Glomerular visceral epithelial cell (primary cell): ENCODE measurements around the gene MMP17.

Experiments used
- DNase-seq: peaks from one replicate; pipeline ENCODE4 v3.0.0-alpha.2; 2016; ENCODE audit errors: extremely low spot score

MMP17 gene

DNA sequence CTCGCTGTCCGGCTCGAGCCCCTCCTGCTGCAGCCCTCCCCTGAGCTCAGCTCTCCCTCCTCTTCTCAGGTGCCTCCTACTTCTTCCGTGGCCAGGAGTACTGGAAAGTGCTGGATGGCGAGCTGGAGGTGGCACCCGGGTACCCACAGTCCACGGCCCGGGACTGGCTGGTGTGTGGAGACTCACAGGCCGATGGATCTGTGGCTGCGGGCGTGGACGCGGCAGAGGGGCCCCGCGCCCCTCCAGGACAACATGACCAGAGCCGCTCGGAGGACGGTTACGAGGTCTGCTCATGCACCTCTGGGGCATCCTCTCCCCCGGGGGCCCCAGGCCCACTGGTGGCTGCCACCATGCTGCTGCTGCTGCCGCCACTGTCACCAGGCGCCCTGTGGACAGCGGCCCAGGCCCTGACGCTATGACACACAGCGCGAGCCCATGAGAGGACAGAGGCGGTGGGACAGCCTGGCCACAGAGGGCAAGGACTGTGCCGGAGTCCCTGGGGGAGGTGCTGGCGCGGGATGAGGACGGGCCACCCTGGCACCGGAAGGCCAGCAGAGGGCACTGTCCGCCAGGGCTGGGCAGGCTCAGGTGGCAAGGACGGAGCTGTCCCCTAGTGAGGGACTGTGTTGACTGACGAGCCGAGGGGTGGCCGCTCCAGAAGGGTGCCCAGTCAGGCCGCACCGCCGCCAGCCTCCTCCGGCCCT is 22.8 kb downstream of the MMP17 start:
- DNase-seq, result no peak

DNA sequence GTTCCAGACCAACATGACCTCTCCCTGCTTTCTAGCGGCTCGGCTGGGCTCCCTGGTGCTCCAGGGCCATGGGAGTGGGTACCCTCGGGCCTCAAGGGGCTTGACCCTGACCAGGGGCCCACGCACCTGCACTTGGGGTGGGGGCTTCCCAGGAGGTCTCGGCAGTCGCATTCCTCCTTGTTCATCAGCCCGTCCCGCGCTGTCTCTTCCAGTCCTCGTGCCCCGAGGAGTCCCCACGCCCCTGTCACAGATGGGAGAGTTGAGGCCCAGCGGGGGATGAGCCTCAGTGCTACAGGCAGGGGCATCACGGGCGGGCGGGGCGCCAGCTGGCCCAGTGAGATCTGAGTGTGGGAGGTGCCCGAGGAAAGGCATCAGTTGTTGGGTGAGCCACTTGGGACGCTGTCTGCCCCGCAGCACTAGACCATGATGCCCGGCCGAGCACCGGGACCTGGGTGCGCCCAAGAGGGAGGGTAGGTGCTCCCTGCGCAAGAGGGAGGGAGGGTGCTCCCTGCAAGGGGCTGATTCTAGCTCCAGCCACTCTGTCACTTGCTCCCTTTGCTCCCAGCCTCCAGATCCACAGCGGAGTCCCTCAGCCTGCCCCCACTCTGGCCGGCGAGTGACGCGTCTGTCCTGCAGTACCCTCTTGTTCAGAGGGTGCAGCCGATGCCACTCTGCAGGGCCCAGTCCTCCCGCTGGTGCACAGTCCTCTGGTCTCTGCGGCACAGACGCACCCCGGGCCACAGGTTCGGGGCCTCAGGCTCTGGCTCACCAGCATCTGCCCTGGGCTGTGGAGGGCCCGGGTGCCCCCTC is 23.8 kb downstream of the MMP17 start:
- DNase-seq, result no peak

DNA sequence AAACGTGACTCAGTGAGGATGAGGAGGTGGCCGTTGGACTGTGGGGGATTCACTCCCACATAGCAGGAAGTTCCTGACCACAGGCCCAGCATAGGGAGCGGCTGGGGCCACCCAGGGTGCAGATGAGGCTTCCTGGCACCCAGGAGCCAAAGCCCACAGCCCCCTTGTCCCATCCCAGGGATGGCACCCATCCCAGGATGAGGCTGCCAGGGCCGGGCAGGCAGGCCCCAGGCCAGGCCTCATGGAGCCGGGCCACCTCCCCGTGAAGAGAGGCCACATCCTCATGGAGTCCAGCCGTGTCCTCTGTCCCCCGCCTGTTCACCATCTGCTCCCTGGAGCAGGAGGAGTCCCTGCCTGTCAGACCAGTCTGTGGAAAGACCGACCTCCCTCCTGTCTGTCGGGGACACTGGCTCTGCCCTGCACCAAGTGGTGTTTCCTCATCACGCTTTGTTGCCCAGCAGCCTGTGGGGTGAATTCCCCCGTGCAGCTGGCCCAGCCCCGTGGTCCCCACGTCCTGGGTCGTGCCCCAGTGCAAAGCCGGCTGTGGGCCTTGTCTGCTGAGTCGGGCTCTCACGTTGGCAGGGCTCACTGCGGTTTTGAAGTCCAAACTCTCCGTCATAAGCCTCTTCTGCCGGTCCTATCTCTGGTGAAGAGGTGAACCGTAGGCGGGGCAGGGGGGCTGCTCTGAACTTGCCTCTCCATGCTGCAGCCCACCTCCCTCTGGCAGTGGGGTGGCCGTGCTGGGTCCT is 24.5 kb downstream of the MMP17 start:
- DNase-seq, result peak; percentile 75

GRCh38 chr12:131853832-131854797 is 25.9 kb downstream of the MMP17 start:
- no peak for DNase-seq

- DNase-seq, result no peak
These were observed 26.8 kb downstream of the MMP17 start for GRCh38 chr12:131854861-131855476.

- no peak for DNase-seq
These were observed 27.4 kb downstream of the MMP17 start for GRCh38 chr12:131855521-131856142.

DNA sequence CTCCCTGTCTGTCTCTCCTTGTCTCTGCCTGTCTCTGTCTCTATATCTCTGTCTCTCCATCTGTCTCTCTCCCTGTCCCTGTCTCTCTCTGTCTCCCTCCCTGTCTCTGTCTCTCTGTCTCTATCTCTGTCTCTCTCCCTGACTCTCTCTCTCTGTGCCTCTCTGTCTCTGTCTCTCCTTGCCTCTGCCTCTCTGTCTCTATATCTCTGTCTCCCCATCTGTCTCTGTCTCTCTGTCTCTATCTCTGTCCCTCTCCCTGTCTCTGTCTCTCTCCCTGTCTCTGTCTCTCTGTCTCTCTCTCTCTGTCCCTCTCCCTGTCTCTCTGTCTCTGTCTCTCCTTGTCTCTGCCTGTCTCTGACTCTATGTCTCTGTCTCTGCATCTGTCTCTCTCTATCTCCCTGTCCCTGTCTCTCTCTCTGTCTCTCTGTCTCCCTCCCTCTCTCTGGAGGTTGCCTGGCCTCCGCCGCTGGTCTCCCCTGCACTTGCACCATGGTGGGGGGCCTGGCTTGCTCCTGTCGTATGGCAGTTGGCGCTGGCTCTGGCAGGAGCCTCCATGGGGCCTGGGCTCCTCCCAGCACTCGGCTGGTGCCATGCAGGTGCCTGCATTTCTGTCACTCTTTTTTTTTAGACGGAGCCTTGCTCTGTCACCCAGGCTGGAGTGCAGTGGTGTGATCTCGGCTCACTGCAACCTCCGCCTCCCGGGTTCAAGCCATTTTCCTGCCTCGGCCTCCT is 28.3 kb downstream of the MMP17 start:
- no peak for DNase-seq

DNA sequence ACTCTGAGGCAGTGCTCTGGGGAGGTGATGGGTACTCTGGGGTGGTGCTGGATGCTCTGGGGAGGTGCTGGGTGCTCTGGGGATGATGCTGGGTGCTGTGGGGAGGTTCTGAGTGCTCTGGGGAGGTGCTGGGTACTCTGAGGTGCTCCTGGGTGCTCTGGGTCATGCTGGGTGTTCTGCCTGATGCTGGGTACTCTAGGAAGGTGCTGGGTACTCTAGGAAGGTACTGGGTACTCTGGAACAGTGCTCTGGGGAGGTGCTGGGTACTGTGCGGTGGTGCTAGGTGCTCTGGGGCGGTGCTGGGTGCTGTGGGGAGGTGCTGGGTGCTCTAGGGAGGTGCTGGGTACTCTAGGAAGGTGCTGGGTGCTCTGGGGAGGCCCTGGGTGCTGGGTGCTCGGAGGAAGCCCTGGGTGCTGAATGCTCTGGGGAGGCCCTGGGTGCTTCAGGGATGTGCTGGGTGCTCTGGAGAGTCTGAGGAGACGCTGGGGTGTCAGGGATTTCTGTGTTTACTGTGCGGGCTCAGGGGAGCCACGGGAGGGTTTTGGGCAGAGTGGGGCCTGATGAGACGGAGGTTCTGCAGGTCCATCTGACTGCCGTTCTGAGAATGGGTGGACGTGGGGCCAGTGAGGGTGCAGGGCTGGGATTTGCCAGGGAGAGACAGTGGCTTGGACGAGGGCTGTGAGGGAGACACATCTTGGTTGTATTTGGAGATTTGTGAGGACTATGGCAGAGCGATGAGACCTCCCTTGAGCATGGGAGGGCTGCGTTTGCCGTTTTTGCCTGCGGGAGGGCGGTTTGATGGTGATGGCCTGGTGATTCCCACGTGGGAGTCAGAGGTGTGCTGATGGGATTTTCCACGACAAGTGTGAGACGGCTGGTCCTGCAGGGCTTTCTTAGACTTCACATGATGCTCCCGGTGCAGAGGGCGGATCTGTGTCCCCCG is 30.0 kb downstream of the MMP17 start:
- DNase-seq, result no peak

DNA sequence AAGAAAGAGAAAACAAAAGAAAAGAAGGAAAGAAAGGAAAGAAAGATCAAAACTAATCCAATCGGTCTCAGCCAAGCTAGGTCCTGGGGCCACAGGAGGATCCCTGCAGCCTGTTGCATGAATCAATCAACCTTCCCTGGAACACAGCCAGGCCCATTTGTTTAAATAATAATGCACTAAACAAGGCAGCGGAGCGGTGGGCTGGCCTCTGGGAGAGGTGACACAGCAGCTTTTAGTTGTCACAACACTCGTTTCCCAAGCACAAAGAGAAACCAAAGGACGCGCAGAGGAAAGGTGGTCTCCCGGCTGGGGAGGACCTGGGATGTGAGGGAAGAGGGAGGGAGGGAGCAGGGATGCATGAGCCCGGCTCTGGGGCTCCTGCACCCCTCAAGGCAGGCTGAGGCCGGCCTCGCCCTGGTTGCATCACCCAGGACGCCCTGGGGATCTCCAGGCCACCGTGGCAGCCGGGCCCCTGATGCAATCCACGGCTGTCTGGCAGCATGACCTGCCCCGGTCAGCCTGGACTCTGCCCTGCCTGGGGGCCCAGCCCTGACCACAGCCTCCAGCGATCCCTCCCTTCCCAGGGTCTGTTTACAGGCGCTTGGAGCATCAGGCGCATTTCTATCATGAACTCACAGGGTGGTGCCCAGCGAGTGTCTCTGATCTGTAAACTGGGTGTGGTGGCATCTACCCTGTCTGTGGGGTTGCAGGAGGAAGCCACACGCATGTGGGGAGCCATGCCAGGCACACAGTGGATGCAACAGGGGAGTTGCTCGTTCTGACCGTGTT is 32.5 kb downstream of the MMP17 start:
- DNase-seq, result peak; percentile 71

- DNase-seq, result no peak
These were observed 33.3 kb downstream of the MMP17 start for GRCh38 chr12:131861261-131862083.

DNA sequence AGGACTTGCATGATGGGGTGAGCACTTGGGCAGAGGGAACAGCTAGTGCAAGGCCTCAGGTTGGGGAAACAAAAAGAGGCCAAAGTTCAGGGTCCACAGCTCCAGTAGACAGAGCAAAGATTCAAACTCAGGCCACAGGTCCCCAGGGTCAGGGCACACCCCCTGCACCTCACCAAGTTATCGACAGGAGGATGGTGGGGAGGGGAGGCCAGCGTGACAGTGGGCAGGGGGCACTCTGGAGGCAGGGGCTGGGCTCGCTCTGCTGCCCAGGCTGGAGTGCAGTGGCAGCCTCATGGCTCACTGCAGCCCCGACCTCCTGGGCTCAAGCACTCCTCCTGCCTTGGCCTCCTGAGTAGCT is 33.9 kb downstream of the MMP17 start:
- DNase-seq, result no peak

DNA sequence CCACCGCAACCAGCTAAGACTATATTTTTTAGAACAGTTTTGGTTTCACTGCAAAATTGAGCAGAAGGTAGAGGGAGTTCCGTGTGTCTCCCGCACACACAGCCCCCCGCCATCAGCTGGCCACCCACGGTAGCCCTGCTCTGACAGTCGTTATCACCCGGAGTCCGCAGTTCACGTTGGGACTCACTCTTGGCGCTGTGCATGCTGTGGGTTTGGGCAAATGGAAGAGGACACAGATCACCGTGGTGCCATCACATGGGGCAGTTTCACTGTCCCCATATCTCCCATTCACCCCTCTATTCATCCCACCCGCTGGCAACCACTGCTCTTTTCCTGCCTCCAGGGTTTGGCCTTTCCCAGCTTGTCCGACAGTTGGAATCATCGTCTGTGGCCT is 34.4 kb downstream of the MMP17 start:
- no peak for DNase-seq

GRCh38 chr12:131862994-131863710 is 35.0 kb downstream of the MMP17 start:
- no peak for DNase-seq

- no peak for DNase-seq
These were observed 35.7 kb downstream of the MMP17 start for GRCh38 chr12:131863711-131864396.

DNA sequence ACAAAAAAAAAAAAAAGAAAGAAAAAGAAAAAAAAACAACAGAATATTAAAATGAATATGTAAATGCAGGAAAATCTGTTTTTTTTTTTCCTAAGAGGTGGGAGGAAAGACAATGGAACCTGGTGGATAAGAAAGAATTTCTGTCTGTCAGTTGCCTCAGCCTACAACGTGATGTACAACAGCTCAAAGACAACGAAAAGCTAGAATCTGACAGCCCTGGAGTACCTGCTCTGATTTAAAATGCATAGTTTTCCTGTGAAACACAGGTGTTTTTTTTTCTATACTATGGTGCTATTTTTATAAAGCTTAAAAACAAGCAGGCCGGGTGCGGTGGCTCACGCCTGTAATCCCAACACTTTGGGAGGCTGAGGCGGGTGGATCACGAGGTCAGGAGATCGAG is 36.3 kb downstream of the MMP17 start:
- no peak for DNase-seq
